Cardiac muscle cell (in vitro differentiated cells and primary cell): Measurements from ENCODE around the gene FHIP1B. TPM values are rescaled to one million over a fixed set of nuclear protein-coding genes. Genes with fewer than 3 reads are reported as not detected.

Experiments used
- DNase-seq, 2 donors: peaks; one replicate each; pipeline versions ENCODE4 v3.0.0 to v3.0.0-alpha.2; 2010 to 2017; ENCODE audit warnings: low read depth in 1 of 2, low spot score in 1 of 2
- H3K27ac ChIP-seq: fragments of 200-600 bp; sonication (generic); 2 replicates; pipeline ENCODE4 v1.5.1; 2016
- H3K27me3 ChIP-seq: fragments of 200-600 bp; sonication (generic); 2 replicates; pipeline ENCODE4 v1.6.0; 2016; ENCODE audit warnings: control low read depth
- H3K36me3 ChIP-seq: fragments of 200-600 bp; sonication (generic); 2 replicates; pipeline ENCODE4 v1.5.1; 2016; ENCODE audit warnings: control low read depth
- H3K4me1 ChIP-seq: fragments of 200-600 bp; sonication (generic); 2 replicates; pipeline ENCODE4 v1.8.1; 2017; ENCODE audit warnings: low read depth, mild to moderate bottlenecking, mixed run types
- H3K4me3 ChIP-seq: fragments of 200-600 bp; sonication (generic); 2 replicates; pipeline ENCODE4 v1.5.1; 2016; ENCODE audit warnings: mild to moderate bottlenecking
- H3K9me3 ChIP-seq: fragments of 200-600 bp; sonication (generic); 2 replicates; pipeline ENCODE4 v1.5.1; 2017; ENCODE audit warnings: low read depth, mild to moderate bottlenecking, control low read depth
- CTCF ChIP-seq: IDR thresholded peaks from 2 replicates; pipeline ENCODE4 v1.5.1; 2012; ENCODE audit warnings: low read depth, mild to moderate bottlenecking, low read length
- polyA plus RNA-seq: library from polyadenylated mRNA; unstranded; fragments of >200 nt; fragmentation: Nextera tagmentation; extraction: Ambion mirVana; gene quantifications from 2 replicates; pipeline ENCODE4 v1.2.1, GENCODE V29; 2016
- total RNA-seq: library from RNA; depleted of rRNA; stranded (reverse); fragments of >200 nt; gene quantifications from 2 replicates; pipeline ENCODE4 v1.2.3, GENCODE V29; 2016

The FHIP1B gene
- total and polyA plus RNA-seq, 2 experiments from 2014 or later = 32.2 to 46.8 TPM

- Histone ChIP-seq H3K4me3 (no peak overlapping the region), H3K4me1 (peaks cover 31% of the 10 kb centered on the region), H3K9me3 (no peaks in the 10 kb centered on the region), H3K36me3 (no peaks in the 10 kb centered on the region), H3K27ac (no peak overlapping the region), H3K27me3 (no peaks in the 10 kb centered on the region)
- TF ChIP-seq CTCF = peak; percentile 13
- DNase-seq = no peak
Observed at GRCh38 chr11:6269994-6270393, 35.6 kb upstream of the FHIP1B start.

GRCh38 chr11:6268820-6269219, 34.4 kb upstream of the FHIP1B start:
- H3K36me3 ChIP-seq = no peaks in the 10 kb centered on the region
- TF ChIP-seq CTCF = no peak
- H3K9me3 ChIP-seq = no peaks in the 10 kb centered on the region
- no peak overlapping the region for H3K27ac ChIP-seq
- no peaks in the 10 kb centered on the region for H3K27me3 ChIP-seq
- no peak overlapping the region for H3K4me3 ChIP-seq
- DNase-seq = no peak
- peaks cover 25% of the 10 kb centered on the region for H3K4me1 ChIP-seq

- H3K27me3 ChIP-seq = no peaks in the 10 kb centered on the region
- TF ChIP-seq CTCF = no peak
- H3K27ac ChIP-seq = no peak overlapping the region
- no peaks in the 10 kb centered on the region for H3K9me3 ChIP-seq
- H3K4me3 ChIP-seq = no peak overlapping the region
- no peaks in the 10 kb centered on the region for H3K4me1 ChIP-seq
- no peak for DNase-seq
- H3K36me3 ChIP-seq = no peaks in the 10 kb centered on the region
Observed at GRCh38 chr11:6263662-6264061, 29.2 kb upstream of the FHIP1B start.

- peak overlapping the region; percentile 41 for H3K4me3 ChIP-seq
- H3K27ac ChIP-seq = no peak overlapping the region
- H3K9me3 ChIP-seq = no peaks in the 10 kb centered on the region
- no peak for DNase-seq
- TF ChIP-seq CTCF = no peak
- H3K4me1 ChIP-seq = no peaks in the 10 kb centered on the region
- H3K27me3 ChIP-seq = no peaks in the 10 kb centered on the region
- no peaks in the 10 kb centered on the region for H3K36me3 ChIP-seq
Observed at GRCh38 chr11:6260207-6260726, 25.8 kb upstream of the FHIP1B start.

- no peak for TF ChIP-seq CTCF
- Histone ChIP-seq H3K4me1 (no peaks in the 10 kb centered on the region), H3K9me3 (no peaks in the 10 kb centered on the region), H3K4me3 (peak overlapping the region; percentile 41), H3K27ac (no peak overlapping the region), H3K36me3 (no peaks in the 10 kb centered on the region), H3K27me3 (no peaks in the 10 kb centered on the region)
- DNase-seq = peak in 1 of 2 donors; percentile 60
Observed at GRCh38 chr11:6258571-6259081, 24.2 kb upstream of the FHIP1B start.
